ENCODE measurements around the gene RAB11FIP4. TPM values are rescaled to one million over a fixed set of nuclear protein-coding genes. Genes with fewer than 3 reads are reported as not detected.
A peak's percentile ranks its signal among the peaks of the same experiment; 100 is the strongest.

The RAB11FIP4 gene
- total and polyA plus RNA-seq, 3 donors from 2014 or later: 44.3 to 104 (median 90.2) TPM

DNA sequence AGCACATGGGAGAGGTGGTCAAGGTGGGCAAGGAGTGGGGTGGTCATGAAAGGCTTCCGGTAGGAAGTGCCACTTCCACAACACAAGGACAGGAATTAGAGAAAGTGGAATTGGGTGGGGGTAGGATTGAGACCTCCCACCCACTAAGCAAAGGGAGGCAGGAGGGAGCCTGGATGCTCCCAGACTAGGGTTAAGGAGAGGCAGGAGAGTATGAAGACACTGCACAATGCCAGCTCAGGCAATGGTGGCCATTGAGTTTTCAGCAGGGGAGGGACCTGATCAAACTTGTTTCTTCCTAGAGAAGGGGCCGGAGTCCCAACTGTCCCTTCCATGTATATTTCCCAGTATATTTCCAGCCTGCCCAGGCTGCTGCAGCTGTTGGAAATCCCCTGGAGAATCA, 3.1 kb upstream of the RAB11FIP4 start:
- H3K9me3 ChIP-seq: no peaks in the 10 kb centered on the region
- H3K27ac ChIP-seq: no peak overlapping the region
- H3K4me3 ChIP-seq: no peak overlapping the region
- peaks cover 3% of the 10 kb centered on the region for H3K4me1 ChIP-seq
- intact Hi-C loops (cut with DNase I; ENCODE audit: low total_unique reads): no loop called here
- WGBS, 2 donors: 79 to 85% methylated on average over 2 of the region's 2 CpGs
- DNase-seq: no peak
- no peaks in the 10 kb centered on the region for H3K36me3 ChIP-seq (ENCODE audit: low read depth, missing control alignments)
- TF ChIP-seq POLR2A (IDR thresholded peaks at IDR 0.05): no peak
- TF ChIP-seq, protein P1, sequence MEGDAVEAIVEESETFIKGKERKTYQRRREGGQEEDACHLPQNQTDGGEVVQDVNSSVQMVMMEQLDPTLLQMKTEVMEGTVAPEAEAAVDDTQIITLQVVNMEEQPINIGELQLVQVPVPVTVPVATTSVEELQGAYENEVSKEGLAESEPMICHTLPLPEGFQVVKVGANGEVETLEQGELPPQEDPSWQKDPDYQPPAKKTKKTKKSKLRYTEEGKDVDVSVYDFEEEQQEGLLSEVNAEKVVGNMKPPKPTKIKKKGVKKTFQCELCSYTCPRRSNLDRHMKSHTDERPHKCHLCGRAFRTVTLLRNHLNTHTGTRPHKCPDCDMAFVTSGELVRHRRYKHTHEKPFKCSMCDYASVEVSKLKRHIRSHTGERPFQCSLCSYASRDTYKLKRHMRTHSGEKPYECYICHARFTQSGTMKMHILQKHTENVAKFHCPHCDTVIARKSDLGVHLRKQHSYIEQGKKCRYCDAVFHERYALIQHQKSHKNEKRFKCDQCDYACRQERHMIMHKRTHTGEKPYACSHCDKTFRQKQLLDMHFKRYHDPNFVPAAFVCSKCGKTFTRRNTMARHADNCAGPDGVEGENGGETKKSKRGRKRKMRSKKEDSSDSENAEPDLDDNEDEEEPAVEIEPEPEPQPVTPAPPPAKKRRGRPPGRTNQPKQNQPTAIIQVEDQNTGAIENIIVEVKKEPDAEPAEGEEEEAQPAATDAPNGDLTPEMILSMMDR (IDR thresholded peaks at IDR 0.05): no peak
- H3K27me3 ChIP-seq: no peaks in the 10 kb centered on the region

DNA sequence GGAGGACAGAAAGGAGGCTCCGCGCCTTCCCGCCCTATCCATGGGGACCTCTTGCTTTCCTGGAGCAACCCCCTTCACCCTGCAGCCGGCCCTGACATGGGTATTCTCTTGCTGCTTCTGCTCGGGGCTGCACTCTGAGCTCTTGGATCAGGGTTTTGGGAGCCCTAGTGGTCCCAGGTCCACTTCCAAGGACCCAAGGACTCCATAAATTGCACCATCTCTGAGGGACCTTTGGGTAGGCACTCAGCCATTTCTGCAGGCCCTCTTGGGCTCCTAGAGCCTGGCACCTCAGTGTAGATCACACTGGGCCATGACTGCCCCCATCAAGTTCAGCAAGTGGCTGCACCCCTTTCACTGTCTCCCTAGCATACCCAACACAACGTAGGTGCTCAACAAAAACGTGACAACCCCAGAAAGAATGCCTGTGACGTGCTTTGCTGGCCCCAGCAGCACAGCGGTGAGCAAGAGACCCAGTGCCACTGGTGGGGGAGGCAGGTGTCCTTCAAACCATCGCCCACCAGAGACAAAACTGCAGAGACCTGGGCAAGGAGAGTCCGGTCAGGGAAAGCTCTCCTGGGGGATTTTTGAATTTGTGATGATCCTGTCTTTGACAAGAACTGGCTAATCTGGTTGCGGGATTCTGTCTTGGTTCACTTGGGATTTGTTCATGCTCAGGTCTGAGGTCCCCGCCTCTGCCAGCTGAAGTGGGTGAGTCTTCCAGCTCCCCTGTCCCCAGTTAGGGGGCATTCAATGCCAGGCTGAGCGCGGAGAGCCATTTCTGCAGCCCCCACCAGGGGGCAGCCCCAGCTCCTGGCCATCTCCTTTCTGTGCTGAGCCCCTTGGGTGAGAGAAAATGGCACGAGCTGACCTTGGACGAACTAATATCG, 2.5 kb upstream of the RAB11FIP4 start:
- Histone ChIP-seq H3K27me3 (no peaks in the 10 kb centered on the region), H3K27ac (no peak overlapping the region), H3K4me3 (no peak overlapping the region), H3K36me3 (ENCODE audit: low read depth, missing control alignments) (no peaks in the 10 kb centered on the region), H3K4me1 (peaks cover 3% of the 10 kb centered on the region), H3K9me3 (no peaks in the 10 kb centered on the region)
- intact Hi-C loops (cut with DNase I; ENCODE audit: low total_unique reads): no loop called here
- DNase-seq: peak; percentile 18
- WGBS, 2 donors: 51 to 56% methylated on average over 16 to 18 of the region's 18 CpGs
- TF ChIP-seq, protein P1 (IDR thresholded peaks at IDR 0.05): peak; percentile 27 to 51 (median 28)
- no peak for TF ChIP-seq POLR2A (IDR thresholded peaks at IDR 0.05)

DNA sequence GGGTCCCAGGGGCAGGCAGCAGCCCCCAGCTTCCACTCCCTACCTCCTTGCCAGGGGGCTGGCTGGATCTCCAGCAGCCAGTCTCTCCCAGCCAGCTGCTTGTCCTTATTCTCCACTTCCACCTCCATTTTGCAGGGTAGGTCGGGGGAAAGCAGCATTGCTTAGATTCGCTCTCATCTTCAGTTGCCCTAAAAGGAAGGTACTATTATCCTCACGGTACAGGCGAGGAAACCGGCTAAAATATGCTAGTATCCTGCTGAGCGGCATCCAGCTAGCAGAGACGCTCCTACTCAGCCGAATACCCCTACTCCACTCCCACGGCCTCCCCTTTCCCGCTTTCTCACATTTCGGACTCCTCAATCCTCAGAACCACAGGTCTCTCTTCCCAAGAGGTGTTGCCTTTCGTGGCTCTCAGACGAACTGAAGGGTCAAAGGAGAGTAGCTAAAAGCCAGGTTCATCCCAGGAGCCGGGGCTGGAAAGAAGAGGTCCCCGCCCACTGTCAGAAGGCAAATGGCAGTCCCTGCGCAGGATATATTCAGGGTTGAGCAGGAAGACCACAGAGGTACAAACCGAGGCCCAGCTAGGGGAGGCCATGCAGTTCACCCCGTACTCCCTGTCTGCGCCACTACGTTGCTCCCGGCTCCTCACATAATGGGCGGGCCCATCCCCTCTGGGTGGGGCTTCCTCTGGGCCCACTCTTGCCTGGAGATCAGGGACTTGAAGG, 1.7 kb upstream of the RAB11FIP4 start:
- Histone ChIP-seq H3K9me3 (no peaks in the 10 kb centered on the region), H3K27me3 (no peaks in the 10 kb centered on the region), H3K4me1 (peaks cover 3% of the 10 kb centered on the region), H3K27ac (no peak overlapping the region), H3K4me3 (peak overlapping the region in 1 of 2 donors; percentile 2), H3K36me3 (ENCODE audit: low read depth, missing control alignments) (no peaks in the 10 kb centered on the region)
- TF ChIP-seq, protein P1 (IDR thresholded peaks at IDR 0.05): no peak
- TF ChIP-seq POLR2A (IDR thresholded peaks at IDR 0.05): no peak
- DNase-seq: peak; percentile 13
- intact Hi-C loops (cut with DNase I; ENCODE audit: low total_unique reads): no loop called here
- WGBS, 2 donors: 37 to 38% methylated on average over 22 of the region's 22 CpGs

DNA sequence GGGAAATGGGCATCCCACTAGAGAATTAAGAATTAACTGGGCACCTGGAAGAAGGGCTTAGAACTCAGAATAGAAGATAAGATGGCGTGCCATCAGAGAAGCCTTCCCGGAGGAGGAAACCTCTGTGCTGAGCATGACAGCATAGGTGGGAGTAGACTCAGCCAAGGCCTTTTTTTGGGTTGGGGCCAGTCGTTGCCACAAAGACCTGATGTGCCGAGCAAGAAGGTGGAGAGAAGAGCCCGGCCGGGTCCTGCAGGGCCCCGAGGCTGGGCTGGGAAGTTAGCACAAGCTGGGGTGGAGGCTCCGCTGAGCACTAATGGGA, 1.1 kb upstream of the RAB11FIP4 start:
- 44 to 87% methylated on average over 3 to 8 of the region's 8 CpGs for WGBS, 2 donors
- Histone ChIP-seq H3K4me3 (peak overlapping the region in 1 of 2 donors; percentile 2), H3K27ac (no peak overlapping the region), H3K27me3 (no peaks in the 10 kb centered on the region), H3K9me3 (no peaks in the 10 kb centered on the region), H3K36me3 (ENCODE audit: low read depth, missing control alignments) (no peaks in the 10 kb centered on the region), H3K4me1 (peaks cover 3% of the 10 kb centered on the region)
- TF ChIP-seq, protein P1 (IDR thresholded peaks at IDR 0.05): no peak
- no peak for TF ChIP-seq POLR2A (IDR thresholded peaks at IDR 0.05)
- intact Hi-C loops (cut with DNase I; ENCODE audit: low total_unique reads): no loop called here
- peak; percentile 13 for DNase-seq
